ENCODE data around the gene HNMT.

HNMT gene

GRCh38 chr2:138018866-138019688 is 54.8 kb downstream of the HNMT start:
- H3K36me3 ChIP-seq (ENCODE audit: low read length) = no peaks in the 10 kb centered on the region
- no peaks in the 10 kb centered on the region for H3K9me3 ChIP-seq (ENCODE audit: insufficient read depth, low read length)
- no peak overlapping the region for H2AFZ ChIP-seq (ENCODE audit: low read depth, low read length, severe bottlenecking)
- H3K9me2 ChIP-seq (replicated peaks; ENCODE audit: insufficient read depth, low read length) = no peaks in the 10 kb centered on the region
- no peak for TF ChIP-seq EZH2phosphoT487 (conservative IDR thresholded peaks at IDR 0.05; ENCODE audit: low read length)
- no peak for TF ChIP-seq CTCF (IDR thresholded peaks at IDR 0.05; ENCODE audit: insufficient read depth, low read length, poor library complexity, severe bottlenecking)
- no peak overlapping the region for H3K27ac ChIP-seq (ENCODE audit: low read depth, low read length)
- H4K20me1 ChIP-seq (ENCODE audit: low read depth, low read length) = no peaks in the 10 kb centered on the region
- H3K79me2 ChIP-seq (ENCODE audit: insufficient read depth, low read length) = no peaks in the 10 kb centered on the region
- H3K4me3 ChIP-seq (ENCODE audit: insufficient read depth, low read length, poor library complexity, severe bottlenecking) = no peak overlapping the region
- no peaks in the 10 kb centered on the region for H3F3A ChIP-seq (ENCODE audit: insufficient read depth)
- no peak overlapping the region for H3K9ac ChIP-seq (ENCODE audit: low read length)
- no peaks in the 10 kb centered on the region for H3K27me3 ChIP-seq (ENCODE audit: low read length)
- H3K4me2 ChIP-seq (ENCODE audit: low read depth, low read length, poor library complexity, severe bottlenecking) = no peak overlapping the region

- Histone ChIP-seq H4K20me1 (ENCODE audit: low read depth, low read length) (no peaks in the 10 kb centered on the region), H3K9me3 (ENCODE audit: insufficient read depth, low read length) (no peaks in the 10 kb centered on the region), H3K4me3 (ENCODE audit: insufficient read depth, low read length, poor library complexity, severe bottlenecking) (no peak overlapping the region), H2AFZ (ENCODE audit: low read depth, low read length, severe bottlenecking) (no peak overlapping the region), H3K79me2 (ENCODE audit: insufficient read depth, low read length) (no peaks in the 10 kb centered on the region), H3K9me2 (replicated peaks; ENCODE audit: insufficient read depth, low read length) (no peaks in the 10 kb centered on the region), H3K9ac (ENCODE audit: low read length) (no peak overlapping the region), H3K36me3 (ENCODE audit: low read length) (no peaks in the 10 kb centered on the region), H3F3A (ENCODE audit: insufficient read depth) (no peaks in the 10 kb centered on the region), H3K4me2 (ENCODE audit: low read depth, low read length, poor library complexity, severe bottlenecking) (no peak overlapping the region), H3K27me3 (ENCODE audit: low read length) (no peaks in the 10 kb centered on the region), H3K27ac (ENCODE audit: low read depth, low read length) (no peak overlapping the region)
- TF ChIP-seq CTCF (IDR thresholded peaks at IDR 0.05; ENCODE audit: insufficient read depth, low read length, poor library complexity, severe bottlenecking) (no peak), EZH2phosphoT487 (conservative IDR thresholded peaks at IDR 0.05; ENCODE audit: low read length) (no peak)
These were observed 56.2 kb downstream of the HNMT start for GRCh38 chr2:138020432-138020831.

GRCh38 chr2:138021154-138021553 is 56.9 kb downstream of the HNMT start:
- Histone ChIP-seq H3K9me2 (replicated peaks; ENCODE audit: insufficient read depth, low read length) (no peaks in the 10 kb centered on the region), H3K27ac (ENCODE audit: low read depth, low read length) (no peak overlapping the region), H4K20me1 (ENCODE audit: low read depth, low read length) (no peaks in the 10 kb centered on the region), H3K9me3 (ENCODE audit: insufficient read depth, low read length) (no peaks in the 10 kb centered on the region), H2AFZ (ENCODE audit: low read depth, low read length, severe bottlenecking) (no peak overlapping the region), H3K36me3 (ENCODE audit: low read length) (no peaks in the 10 kb centered on the region), H3K79me2 (ENCODE audit: insufficient read depth, low read length) (no peaks in the 10 kb centered on the region), H3K4me2 (ENCODE audit: low read depth, low read length, poor library complexity, severe bottlenecking) (no peak overlapping the region), H3K27me3 (ENCODE audit: low read length) (no peaks in the 10 kb centered on the region), H3F3A (ENCODE audit: insufficient read depth) (no peaks in the 10 kb centered on the region), H3K9ac (ENCODE audit: low read length) (no peak overlapping the region), H3K4me3 (ENCODE audit: insufficient read depth, low read length, poor library complexity, severe bottlenecking) (no peak overlapping the region)
- TF ChIP-seq CTCF (IDR thresholded peaks at IDR 0.05; ENCODE audit: insufficient read depth, low read length, poor library complexity, severe bottlenecking) (no peak), EZH2phosphoT487 (conservative IDR thresholded peaks at IDR 0.05; ENCODE audit: low read length) (no peak)
